Activated T-helper 17 cell treated with anti-CD3 and anti-CD28 coated beads, Interleukin-2, amount 50 U/mL, for 72 hours (primary cell): ENCODE measurements around the gene FBXL7. TPM values are rescaled to one million over a fixed set of nuclear protein-coding genes. Genes with fewer than 3 reads are reported as not detected.

ENCODE experiments used
- ATAC-seq: fragments of 150-1000 bp; cut with Tn5 transposase; replicated peaks from 2 replicates; pipeline ENCODE4 v1.10.0; 2021; ENCODE audit warnings: mild to moderate bottlenecking, moderate library complexity
- H3K27ac Mint-ChIP-seq: one replicate; pipeline ENCODE4 v1.8.0; 2022; ENCODE audit warnings: mixed read lengths
- H3K27me3 Mint-ChIP-seq: one replicate; pipeline ENCODE4 v1.8.0; 2022; ENCODE audit warnings: mixed read lengths
- H3K36me3 Mint-ChIP-seq: one replicate; pipeline ENCODE4 v1.8.0; 2022; ENCODE audit warnings: low read depth, mild to moderate bottlenecking, mixed read lengths
- H3K4me1 Mint-ChIP-seq: one replicate; pipeline ENCODE4 v1.8.0; 2022; ENCODE audit warnings: mixed read lengths
- H3K4me3 Mint-ChIP-seq: one replicate; pipeline ENCODE4 v1.8.0; 2022; ENCODE audit warnings: mild to moderate bottlenecking, mixed read lengths
- H3K9me3 Mint-ChIP-seq: one replicate; pipeline ENCODE4 v1.8.0; 2022; ENCODE audit warnings: mixed read lengths
- total RNA-seq, 2 donors: library from RNA; stranded (reverse); gene quantifications; one replicate each; pipeline ENCODE4 v1.2.3, GENCODE V29; 2022

FBXL7 gene
- total RNA-seq, 2 donors from 2014 or later: not detected

GRCh38 chr5:15595929-15596328 lies 95.9 kb downstream of the FBXL7 start:
- H3K4me3 Mint-ChIP-seq: no peak overlapping the region
- no peak overlapping the region for H3K27ac Mint-ChIP-seq
- no peaks in the 10 kb centered on the region for H3K4me1 Mint-ChIP-seq
- H3K27me3 Mint-ChIP-seq: no peaks in the 10 kb centered on the region
- H3K36me3 Mint-ChIP-seq: no peaks in the 10 kb centered on the region
- H3K9me3 Mint-ChIP-seq: peaks cover 5% of the 10 kb centered on the region
- ATAC-seq: no peak

- Mint-ChIP-seq H3K36me3 (no peaks in the 10 kb centered on the region), H3K4me3 (no peak overlapping the region), H3K9me3 (peaks cover 5% of the 10 kb centered on the region), H3K27ac (no peak overlapping the region), H3K27me3 (no peaks in the 10 kb centered on the region), H3K4me1 (no peaks in the 10 kb centered on the region)
- ATAC-seq: no peak
Observed at GRCh38 chr5:15596936-15597335, 97.0 kb downstream of the FBXL7 start.

GRCh38 chr5:15597804-15598203 lies 97.8 kb downstream of the FBXL7 start:
- Mint-ChIP-seq H3K36me3 (no peaks in the 10 kb centered on the region), H3K9me3 (peaks cover 5% of the 10 kb centered on the region), H3K27me3 (no peaks in the 10 kb centered on the region), H3K27ac (no peak overlapping the region), H3K4me1 (no peaks in the 10 kb centered on the region), H3K4me3 (no peak overlapping the region)
- ATAC-seq: no peak

- Mint-ChIP-seq H3K27ac (no peak overlapping the region), H3K9me3 (peaks cover 5% of the 10 kb centered on the region), H3K4me3 (no peak overlapping the region), H3K36me3 (no peaks in the 10 kb centered on the region), H3K27me3 (no peaks in the 10 kb centered on the region), H3K4me1 (no peaks in the 10 kb centered on the region)
- ATAC-seq: no peak
Observed at GRCh38 chr5:15598294-15598902, 98.4 kb downstream of the FBXL7 start.

GRCh38 chr5:15600035-15600434 lies 100.1 kb downstream of the FBXL7 start:
- Mint-ChIP-seq H3K4me1 (no peaks in the 10 kb centered on the region), H3K9me3 (peaks cover 5% of the 10 kb centered on the region), H3K36me3 (no peaks in the 10 kb centered on the region), H3K27me3 (no peaks in the 10 kb centered on the region), H3K27ac (no peak overlapping the region), H3K4me3 (no peak overlapping the region)
- no peak for ATAC-seq

- no peak for ATAC-seq
- no peaks in the 10 kb centered on the region for H3K27me3 Mint-ChIP-seq
Observed at GRCh38 chr5:15601274-15601673, 101.3 kb downstream of the FBXL7 start.

GRCh38 chr5:15601853-15602252 lies 101.9 kb downstream of the FBXL7 start:
- H3K27ac Mint-ChIP-seq: no peak overlapping the region
- peaks cover 5% of the 10 kb centered on the region for H3K9me3 Mint-ChIP-seq
- ATAC-seq: no peak
- no peaks in the 10 kb centered on the region for H3K36me3 Mint-ChIP-seq
- no peaks in the 10 kb centered on the region for H3K4me1 Mint-ChIP-seq
- H3K4me3 Mint-ChIP-seq: no peak overlapping the region
- H3K27me3 Mint-ChIP-seq: no peaks in the 10 kb centered on the region

More at GRCh38 chr5:15601274-15601673, 101.3 kb downstream of the FBXL7 start:
- Mint-ChIP-seq H3K9me3 (peaks cover 5% of the 10 kb centered on the region), H3K36me3 (no peaks in the 10 kb centered on the region), H3K4me1 (no peaks in the 10 kb centered on the region), H3K4me3 (no peak overlapping the region), H3K27ac (no peak overlapping the region)

- no peaks in the 10 kb centered on the region for H3K4me1 Mint-ChIP-seq
- H3K27ac Mint-ChIP-seq: no peak overlapping the region
- H3K36me3 Mint-ChIP-seq: no peaks in the 10 kb centered on the region
Observed at GRCh38 chr5:15604986-15605385, 105.0 kb downstream of the FBXL7 start.

GRCh38 chr5:15606197-15606596 lies 106.2 kb downstream of the FBXL7 start:
- no peak for ATAC-seq
- Mint-ChIP-seq H3K27ac (no peak overlapping the region), H3K36me3 (no peaks in the 10 kb centered on the region), H3K4me3 (no peak overlapping the region), H3K9me3 (peaks cover 3% of the 10 kb centered on the region), H3K4me1 (no peaks in the 10 kb centered on the region), H3K27me3 (no peaks in the 10 kb centered on the region)

More at GRCh38 chr5:15604986-15605385, 105.0 kb downstream of the FBXL7 start:
- ATAC-seq: no peak
- H3K4me3 Mint-ChIP-seq: no peak overlapping the region
- no peaks in the 10 kb centered on the region for H3K27me3 Mint-ChIP-seq
- no peaks in the 10 kb centered on the region for H3K9me3 Mint-ChIP-seq

- no peak for ATAC-seq
- no peak overlapping the region for H3K27ac Mint-ChIP-seq
Observed at GRCh38 chr5:15607076-15607475, 107.1 kb downstream of the FBXL7 start.

GRCh38 chr5:15609076-15609725 lies 109.2 kb downstream of the FBXL7 start:
- Mint-ChIP-seq H3K4me1 (no peaks in the 10 kb centered on the region), H3K27me3 (no peaks in the 10 kb centered on the region), H3K36me3 (no peaks in the 10 kb centered on the region), H3K9me3 (peaks cover 3% of the 10 kb centered on the region), H3K4me3 (no peak overlapping the region), H3K27ac (no peak overlapping the region)
- no peak for ATAC-seq

More at GRCh38 chr5:15607076-15607475, 107.1 kb downstream of the FBXL7 start:
- Mint-ChIP-seq H3K27me3 (no peaks in the 10 kb centered on the region), H3K4me3 (no peak overlapping the region), H3K36me3 (no peaks in the 10 kb centered on the region), H3K9me3 (peaks cover 3% of the 10 kb centered on the region), H3K4me1 (no peaks in the 10 kb centered on the region)

GRCh38 chr5:15610216-15610615 lies 110.2 kb downstream of the FBXL7 start:
- ATAC-seq: no peak
- peaks cover 3% of the 10 kb centered on the region for H3K9me3 Mint-ChIP-seq
- H3K36me3 Mint-ChIP-seq: no peaks in the 10 kb centered on the region
- H3K4me3 Mint-ChIP-seq: no peak overlapping the region
- no peaks in the 10 kb centered on the region for H3K27me3 Mint-ChIP-seq
- no peak overlapping the region for H3K27ac Mint-ChIP-seq
- H3K4me1 Mint-ChIP-seq: no peaks in the 10 kb centered on the region

- no peaks in the 10 kb centered on the region for H3K27me3 Mint-ChIP-seq
- H3K36me3 Mint-ChIP-seq: no peaks in the 10 kb centered on the region
- H3K4me3 Mint-ChIP-seq: no peak overlapping the region
- no peaks in the 10 kb centered on the region for H3K4me1 Mint-ChIP-seq
- peaks cover 3% of the 10 kb centered on the region for H3K9me3 Mint-ChIP-seq
- ATAC-seq: no peak
- no peak overlapping the region for H3K27ac Mint-ChIP-seq
Observed at GRCh38 chr5:15611008-15611407, 111.0 kb downstream of the FBXL7 start.

- no peaks in the 10 kb centered on the region for H3K27me3 Mint-ChIP-seq
- no peaks in the 10 kb centered on the region for H3K4me1 Mint-ChIP-seq
- no peak for ATAC-seq
- no peak overlapping the region for H3K4me3 Mint-ChIP-seq
- no peak overlapping the region for H3K27ac Mint-ChIP-seq
- H3K36me3 Mint-ChIP-seq: no peaks in the 10 kb centered on the region
- H3K9me3 Mint-ChIP-seq: peaks cover 6% of the 10 kb centered on the region
Observed at GRCh38 chr5:15612915-15613635, 113.1 kb downstream of the FBXL7 start.

GRCh38 chr5:15614679-15615078 lies 114.7 kb downstream of the FBXL7 start:
- Mint-ChIP-seq H3K27me3 (no peaks in the 10 kb centered on the region), H3K9me3 (peaks cover 8% of the 10 kb centered on the region), H3K4me3 (no peak overlapping the region), H3K4me1 (no peaks in the 10 kb centered on the region), H3K27ac (no peak overlapping the region), H3K36me3 (no peaks in the 10 kb centered on the region)
- ATAC-seq: no peak
